ENCODE measurements around the gene TPST1.

Gene TPST1

DNA sequence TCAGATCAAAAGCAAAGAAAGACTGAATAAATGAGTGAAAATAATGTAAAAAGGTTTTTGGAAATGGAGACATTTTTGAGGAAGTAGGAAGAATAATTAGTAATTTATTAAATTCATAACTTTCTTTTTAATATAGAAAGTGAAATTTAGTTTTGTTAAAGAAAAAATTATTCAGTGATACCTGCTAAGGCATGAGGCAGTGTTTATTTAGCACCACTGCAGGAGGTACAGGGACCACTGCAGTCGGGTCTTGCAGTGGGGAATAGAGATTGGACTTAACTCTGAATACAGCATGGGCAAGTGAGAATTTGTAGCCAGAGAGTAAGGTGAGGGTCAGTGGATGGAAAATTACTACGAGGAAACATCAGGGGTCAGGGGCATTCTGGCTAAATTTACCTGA lies 39.9 kb downstream of the TPST1 start:
- no peak for DNase-seq

DNA sequence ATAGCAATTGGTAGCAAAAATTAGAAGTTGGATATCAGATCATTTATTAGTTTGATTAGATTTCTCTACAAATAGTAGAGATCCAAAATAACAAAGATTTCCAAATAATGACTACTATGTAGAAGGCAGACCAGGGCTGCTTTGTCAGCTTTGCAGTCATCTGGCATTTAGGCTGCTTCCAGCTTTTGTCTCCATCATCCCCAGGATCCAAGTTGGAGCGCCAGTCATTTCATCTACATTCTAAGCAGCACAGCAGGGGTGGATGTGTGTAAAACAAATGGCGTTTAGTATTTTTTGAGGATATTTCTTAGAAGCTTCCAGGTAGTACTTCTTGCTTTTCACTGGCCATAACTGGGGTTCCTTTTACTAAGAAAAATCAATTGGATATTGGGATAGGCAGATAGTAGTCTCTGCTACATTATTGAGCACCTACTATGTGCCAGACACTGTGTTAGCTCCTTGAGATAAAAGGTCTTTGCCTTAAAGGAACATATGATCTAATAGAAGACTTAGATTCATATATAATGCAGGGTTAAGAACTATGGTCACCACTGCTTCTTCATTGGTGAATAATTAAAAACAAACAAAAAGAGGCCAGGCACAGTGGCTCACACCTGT lies 41.5 kb downstream of the TPST1 start:
- DNase-seq: no peak

DNA sequence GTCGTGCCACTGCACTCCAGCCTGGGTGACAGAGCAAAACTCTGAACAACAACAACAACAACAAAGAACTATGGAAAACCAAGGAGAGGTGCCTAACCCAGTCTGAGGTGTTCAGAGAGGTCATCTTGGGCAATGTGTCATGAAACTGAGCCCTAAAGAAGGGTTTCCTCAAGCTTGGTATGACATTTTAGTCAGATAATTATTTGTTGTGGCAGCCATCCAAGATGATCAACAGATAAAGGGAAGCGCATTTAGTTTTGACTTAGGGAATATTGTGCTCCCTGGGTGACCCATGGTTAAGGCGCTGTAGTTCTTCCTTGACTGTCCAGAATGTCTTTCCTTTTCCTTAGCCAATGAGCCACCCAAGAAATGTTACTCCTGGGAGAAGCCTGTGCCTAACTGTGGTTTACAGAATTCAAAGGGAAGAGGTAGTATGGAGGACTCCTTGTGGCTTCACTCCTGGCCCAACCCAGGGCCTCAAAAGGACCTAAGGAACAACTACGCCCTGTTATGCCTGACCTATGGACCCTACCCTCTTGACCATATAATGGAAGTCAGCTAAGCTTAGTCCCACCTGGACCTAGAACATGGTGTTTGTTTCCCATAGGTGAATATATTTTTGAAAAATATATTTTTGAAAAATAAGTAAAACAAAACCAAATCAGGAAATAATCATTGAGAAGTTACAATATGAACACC lies 42.4 kb downstream of the TPST1 start:
- DNase-seq: no peak

DNA sequence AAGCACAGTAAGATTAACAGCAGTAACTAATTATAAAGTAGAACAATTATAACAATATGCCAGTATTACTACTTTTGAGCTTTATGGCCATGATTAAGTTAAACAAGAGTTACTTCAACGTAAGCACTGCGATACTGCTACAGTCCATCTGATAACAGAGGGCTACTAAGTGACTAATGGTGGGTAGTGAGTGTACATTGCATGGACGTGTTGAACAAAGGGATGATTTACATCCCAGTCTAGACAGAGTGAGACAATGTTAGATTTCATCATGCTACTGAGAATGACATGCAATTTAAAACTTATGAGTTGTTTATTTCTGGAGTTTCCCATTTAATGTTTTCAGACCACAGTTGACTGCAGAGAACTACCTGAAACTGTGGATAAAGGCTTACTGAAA lies 45.6 kb downstream of the TPST1 start:
- DNase-seq: no peak

DNA sequence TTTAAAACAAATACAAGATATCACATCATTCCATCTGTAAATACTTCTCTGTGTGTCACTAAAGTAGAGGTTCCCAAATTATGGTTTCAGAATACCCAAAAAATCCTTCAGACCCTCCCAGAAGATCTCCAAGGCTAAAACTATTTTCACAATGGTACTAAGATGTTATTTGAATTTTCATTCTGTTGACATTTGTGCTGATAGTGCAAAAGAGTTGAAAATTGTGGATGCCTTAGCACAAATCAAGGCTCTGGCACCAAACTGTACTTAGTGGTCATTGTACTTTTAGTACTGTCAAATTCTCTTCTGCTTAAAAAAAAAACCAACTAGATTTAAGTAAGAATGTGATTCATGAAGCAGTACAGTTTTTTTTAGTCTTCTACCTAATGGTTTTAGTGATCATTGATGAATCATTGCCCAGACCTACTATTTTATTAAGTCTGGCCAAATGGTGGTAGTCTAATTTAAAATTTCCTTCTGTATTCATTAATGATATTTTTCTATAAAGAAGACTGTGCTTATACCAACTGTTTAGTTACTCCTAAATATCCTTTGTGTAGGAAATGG lies 50.5 kb downstream of the TPST1 start:
- DNase-seq: no peak

DNA sequence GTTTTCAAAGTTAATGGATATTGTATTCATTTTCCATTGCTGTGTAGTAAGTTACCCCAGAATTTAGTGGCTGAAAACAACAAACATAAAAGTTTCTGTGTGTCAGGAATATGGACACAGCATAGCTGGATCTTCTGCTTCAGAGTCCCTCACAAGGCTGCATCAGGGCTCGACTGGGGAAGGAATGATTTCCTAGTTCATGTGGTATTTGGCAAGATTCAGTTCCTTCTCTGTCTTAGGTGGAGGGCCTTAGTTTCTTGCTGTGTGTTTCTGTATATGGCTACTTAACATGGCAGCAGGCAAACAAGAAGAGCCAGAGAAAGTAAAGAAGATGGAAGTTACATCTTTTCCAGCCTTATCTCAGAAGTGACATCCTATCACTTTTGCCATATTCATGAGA lies 51.1 kb downstream of the TPST1 start:
- no peak for DNase-seq

DNA sequence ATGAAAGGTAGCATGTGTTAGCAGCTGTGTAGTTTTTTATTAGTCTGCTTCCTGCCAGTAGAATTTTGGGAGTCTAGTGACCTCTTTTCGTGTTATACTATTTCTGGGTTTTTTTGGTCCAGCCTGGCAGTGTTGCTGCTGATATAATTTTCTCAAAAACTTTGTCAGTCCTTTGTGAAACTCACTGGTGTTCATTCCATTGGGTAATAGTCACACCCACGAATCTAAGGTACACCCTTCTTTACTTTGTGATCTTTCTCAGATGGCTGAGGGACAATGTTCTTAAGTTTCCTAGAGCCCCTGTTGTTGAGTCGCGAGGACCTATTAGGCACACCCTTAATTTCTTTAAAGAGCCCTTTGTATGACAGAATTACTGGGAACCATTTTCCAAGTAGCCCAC lies 52.3 kb downstream of the TPST1 start:
- no peak for DNase-seq

DNA sequence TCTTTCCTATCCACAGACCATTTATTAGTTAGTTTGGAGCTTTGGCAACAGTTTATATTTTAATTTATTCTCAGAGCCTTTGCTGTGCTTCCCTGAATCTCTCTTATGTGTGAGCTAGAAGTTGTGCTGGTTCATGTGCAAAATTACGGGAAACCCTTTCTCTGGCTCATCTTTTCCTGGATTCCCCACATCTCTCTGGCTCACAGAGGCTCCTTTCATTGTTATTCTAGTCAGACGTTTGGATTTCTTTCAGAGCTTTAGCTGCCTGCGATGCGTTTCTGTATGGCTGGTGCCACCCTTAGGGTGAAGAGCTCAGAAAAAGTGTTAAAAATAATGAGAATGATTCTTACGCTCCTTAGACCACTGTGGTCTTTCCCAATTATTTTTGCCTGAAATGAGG lies 53.3 kb downstream of the TPST1 start:
- no peak for DNase-seq

DNA sequence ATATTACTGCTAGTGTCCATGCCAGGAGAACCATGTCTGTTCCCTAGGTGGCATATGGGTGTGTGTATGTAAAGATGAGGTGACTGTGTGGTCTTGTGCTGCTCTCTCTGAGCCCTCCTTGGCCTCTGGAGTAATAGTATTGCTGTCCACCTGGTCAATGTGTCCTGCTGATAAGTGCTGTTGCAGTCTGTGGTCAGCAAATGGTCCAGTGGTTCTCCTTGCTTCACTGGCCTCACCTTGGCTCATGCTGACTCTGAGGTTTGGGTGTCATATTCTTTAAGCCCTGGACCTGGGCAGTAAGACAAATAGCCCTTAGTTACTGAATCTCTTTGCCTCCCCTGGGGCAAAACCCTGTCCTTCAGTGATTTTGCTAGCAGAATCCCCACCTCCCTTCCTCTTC lies 56.8 kb downstream of the TPST1 start:
- no peak for DNase-seq

DNA sequence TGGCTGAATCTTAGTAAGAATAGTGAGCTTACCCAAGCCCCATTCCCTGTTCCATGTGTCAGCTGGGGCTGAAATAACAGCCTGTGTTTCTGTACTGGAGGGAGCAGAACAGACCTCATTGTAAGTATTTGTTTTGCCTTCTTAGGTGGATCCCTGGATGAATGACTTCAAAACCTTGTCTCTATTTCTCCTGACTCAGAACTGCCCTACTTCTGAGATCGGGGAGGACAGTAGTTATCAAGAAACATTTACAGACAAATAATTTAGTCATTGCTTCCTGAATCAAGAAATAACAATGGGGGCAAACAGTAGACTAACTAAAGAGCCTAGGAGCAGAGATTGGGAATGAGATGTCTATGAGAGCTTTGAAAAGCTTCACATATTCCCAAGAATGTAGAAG lies 58.8 kb downstream of the TPST1 start:
- no peak for DNase-seq

DNA sequence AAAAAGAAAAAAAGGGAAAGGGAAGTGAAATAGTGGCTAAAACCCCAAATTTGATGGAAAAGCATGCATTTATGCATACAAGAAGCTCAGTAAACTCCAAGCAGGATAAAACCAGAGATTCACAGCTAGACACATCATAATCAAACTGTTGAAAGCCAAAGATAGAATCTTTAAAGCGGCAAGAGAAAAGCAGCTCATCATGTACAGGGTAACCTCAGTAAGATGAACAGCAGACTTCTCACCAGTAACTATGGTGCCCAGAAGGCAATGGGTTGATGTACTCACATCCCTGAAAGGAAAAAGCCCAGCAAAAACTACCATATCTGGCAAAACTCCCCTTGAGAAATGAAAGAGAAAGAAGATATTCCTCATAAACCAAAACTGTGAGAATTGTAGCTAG lies 60.4 kb downstream of the TPST1 start:
- no peak for DNase-seq

DNA sequence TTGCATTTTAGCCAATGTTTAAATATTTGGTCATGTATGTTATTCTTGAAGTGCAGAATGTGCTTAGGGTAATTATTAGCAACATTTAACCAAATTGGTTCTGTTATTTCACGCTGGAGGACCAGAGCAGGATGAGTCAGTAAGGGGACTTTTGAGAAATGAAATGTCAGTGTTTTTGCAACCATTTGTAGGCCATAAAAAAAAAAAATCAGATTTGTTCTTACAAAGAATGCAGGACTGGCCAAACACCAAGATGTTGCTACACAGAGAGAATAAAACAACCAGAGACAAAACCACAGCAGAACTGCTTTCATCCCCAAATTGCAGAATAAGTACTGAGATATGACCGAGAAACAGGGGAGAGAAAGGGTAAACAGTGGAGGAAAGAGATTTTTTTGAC lies 62.1 kb downstream of the TPST1 start:
- no peak for DNase-seq

DNA sequence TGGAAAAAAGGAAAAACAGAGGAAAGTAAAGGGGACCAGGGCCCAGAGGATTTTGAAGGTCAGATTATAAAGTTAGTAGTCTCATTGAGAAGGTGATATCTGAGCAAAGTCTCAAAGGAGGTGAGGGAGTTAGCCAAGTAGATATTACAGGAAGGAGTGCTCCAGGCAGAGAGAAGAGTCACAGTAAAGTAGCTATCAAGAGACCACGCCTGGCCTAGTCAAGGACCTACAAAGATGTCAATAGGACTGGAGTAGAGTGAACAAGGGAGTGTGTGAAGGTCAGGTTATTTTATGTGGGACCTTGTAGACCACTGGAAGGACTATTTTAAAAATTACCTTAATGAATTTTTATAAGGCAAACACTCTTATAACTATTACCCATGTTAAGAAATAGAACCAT lies 64.8 kb downstream of the TPST1 start:
- DNase-seq: no peak

DNA sequence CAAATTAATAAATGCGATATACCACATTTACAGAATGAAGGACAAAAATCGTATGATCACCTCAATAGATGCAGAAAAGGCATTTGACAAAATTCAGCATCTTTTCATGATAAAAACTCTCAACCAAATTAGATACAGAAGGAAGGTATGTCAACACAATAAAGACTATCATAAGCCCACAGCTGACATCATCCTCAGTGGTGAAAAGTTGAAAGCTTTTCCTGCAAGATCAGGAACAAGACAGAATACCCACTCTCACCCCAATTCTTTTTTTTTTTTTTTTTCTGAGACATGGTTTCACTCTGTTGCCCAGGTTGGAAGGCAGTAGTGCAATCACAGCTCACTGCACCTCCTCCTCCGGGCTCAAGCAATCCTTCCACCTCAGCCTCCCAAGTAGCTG lies 67.2 kb downstream of the TPST1 start:
- DNase-seq: no peak

DNA sequence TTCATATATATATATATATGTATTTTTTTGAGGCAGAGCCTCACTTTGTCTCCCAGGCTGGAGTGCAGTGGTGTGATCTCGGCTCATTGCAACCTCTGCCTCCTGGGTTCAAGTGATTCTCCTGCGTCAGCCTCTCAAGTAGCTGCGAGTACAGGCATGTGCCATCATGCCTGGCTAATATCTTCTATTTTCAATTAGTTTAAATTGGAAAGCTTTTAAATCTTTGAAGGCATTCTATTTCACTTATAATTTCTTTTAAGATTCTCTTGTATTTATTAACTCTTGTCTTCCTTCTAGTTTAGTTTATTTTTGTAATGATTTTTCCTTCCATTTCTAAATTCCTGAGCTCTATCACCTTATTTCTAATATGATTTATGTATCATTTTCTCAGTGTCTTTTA lies 71.2 kb downstream of the TPST1 start:
- DNase-seq: no peak

DNA sequence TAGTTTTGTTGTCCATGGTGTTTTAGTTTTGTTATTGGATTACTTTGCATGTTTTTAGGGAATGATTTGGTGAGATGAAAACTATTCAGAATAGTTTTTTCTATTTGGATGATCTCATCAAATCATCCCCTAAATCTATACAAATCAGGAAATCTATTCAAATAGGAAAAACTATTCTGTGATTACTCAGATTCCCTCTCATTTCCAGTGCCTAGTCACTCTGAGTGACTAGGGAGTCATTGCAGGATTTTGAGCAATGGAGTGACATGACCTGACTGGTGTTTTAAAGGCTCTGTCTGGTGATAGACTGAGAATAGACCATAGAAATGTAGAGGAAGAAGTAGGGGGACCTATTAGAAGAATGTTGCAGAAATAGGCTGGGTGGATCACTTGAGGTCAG lies 72.4 kb downstream of the TPST1 start:
- no peak for DNase-seq

DNA sequence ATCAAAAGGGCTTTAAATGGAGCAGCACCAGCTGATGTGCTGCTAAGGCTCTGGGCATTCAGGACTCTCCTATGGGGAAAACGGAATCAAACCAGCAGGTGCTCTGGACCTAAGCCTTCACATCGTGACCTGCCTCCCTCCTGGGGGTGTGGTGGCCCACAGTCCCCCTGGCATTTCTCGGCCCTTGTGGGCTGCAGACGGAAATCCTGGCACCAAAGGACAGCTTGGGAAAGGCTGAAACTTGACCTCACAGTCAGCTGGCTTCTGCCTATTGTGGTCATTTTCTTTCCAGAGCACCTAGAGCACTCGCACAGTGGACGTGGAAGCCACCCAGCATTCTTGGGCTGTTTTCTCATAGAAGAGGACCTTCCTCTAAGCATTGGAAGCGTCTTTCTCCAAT lies 74.8 kb downstream of the TPST1 start:
- no peak for DNase-seq

DNA sequence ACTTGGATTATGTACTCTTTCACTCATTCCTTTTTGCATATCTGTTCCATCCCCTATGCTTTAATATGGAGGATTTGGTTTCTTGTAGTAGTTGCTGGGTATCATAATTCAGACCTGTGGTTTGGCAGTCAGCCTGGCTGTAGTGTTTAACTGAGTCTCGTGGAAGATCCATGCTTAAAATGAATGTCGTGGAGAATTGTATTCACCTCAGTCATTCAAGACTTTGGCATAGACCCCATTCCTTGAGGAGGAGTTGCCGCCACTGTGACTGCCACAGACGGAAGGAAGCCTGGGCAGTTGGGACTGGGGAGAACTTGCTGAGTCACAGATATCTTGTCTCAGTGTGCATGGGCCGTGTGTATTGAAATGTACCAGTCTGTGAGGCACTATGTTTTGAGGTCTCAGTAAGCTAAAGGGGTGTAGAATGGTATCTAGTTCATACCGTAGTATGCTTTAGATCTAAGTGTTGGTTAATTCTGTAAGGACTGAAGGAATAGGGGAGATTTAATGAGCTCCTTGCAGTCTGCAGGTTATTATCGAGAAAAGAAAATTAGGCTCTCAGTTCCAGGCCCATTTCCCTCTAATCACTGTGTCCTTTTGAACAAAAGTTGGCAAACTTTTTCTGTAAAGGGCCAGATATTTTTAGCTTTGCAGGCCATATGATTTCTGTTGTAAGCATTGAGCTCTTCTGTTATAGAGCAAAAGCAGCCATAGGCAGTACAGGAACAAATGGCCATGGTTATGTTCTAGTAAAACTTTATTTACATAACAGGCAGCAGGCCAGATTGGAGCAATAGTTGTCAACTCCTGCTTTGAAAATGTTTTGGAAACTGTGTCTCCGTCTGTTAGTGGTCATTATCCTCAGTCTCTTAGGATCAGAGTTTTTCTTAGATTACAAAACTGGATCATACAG lies 76.8 kb downstream of the TPST1 start:
- DNase-seq: no peak

DNA sequence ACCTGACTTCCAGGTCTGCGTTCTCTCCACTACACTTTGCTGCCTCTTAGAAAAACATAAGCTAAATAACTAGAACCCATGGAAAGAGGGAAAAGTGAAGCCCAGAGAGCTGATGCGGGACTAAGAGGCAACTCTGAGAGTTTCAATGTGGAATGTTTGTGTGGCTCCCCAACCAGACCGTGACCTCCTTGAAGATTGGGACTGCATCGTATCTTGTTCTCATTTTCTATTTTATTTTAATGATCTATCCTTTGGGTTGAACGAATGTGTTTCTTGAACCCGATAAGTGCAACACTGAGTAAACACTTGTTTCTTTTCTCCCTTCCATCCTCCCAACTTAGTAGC lies 77.4 kb downstream of the TPST1 start:
- no peak for DNase-seq

DNA sequence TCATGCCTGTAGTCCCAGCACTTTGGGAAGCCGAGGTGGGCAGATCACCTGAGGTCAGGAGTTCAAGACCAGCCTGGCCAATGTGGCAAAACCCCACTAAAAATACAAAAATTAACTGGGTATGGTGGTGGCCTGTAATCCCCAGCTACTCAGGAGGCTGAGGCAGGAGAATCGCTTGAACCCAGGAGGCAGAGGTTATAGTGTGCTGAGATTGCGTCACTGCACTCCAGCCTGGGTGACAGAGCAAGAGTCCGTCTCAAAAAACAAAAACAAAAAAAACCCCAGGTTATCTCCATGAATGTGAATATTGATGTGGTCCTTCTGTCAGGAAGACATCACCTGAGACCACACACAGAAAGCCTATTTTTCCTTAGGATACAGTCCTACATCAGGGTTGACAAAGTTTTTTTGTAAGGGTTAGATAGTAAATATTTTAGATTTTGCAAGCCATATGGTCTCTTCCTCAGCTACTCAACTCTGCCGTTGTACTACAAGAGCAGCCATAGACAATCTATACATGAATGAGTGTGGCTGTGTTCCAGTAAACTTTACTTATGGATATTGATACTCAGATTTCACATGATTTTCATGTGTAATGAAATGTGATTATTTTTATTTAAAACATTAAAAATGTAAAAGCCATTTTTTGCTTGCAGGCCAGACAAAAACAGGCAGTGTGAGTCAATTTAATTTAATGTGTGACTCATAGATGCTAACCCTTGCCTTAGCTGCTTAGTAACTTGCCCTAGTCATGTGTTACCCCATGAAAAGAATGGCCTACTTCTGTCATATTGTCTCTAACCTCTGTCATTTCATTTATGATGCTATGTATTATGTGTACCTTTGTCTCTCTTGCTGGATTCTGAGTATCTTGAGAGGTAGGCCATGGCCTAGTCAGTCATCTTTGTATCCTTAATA lies 78.1 kb downstream of the TPST1 start:
- DNase-seq: no peak

DNA sequence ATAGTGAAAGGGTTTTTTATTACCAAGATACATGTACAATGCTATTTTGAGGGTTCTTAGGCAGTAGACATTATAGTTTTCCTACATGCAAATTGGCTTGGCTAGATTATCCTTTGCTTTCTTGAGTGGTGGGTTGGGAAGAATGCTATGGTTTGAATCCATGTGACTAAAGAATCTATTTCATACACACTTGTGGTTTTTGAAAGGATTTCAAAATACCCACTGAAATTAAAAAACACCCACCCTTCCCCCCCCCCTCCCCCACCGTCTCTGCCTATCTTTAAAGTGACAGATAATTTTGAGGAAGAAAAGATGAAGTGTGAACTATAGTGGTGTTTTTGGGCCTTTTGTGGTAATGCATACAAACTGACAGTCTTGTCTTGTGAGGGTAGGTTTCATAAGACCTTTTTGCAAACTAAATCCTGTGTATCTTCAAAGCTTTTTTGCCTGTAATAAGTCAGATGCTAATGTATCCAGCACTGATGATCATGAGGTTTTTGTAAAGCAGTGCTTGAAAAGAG lies 90.9 kb downstream of the TPST1 start:
- DNase-seq: no peak

DNA sequence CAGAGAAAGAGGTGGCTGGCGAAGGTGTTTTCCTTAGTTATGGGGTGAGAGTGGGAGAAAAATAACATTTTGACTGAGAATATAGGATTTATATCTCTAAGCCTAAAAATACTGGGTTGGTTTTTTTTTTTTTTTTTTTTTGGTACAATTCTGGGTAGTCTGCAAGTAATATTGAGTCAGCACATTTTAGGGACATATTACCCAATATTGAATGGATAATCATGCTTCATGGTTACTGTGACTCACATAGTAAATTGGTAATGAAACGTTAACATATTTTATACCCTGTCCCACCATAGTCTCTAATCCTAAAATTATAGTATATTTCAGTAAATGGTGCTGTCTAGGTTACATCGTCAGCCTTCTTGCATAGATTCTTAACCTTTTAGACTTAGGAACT lies 91.4 kb downstream of the TPST1 start:
- DNase-seq: no peak

DNA sequence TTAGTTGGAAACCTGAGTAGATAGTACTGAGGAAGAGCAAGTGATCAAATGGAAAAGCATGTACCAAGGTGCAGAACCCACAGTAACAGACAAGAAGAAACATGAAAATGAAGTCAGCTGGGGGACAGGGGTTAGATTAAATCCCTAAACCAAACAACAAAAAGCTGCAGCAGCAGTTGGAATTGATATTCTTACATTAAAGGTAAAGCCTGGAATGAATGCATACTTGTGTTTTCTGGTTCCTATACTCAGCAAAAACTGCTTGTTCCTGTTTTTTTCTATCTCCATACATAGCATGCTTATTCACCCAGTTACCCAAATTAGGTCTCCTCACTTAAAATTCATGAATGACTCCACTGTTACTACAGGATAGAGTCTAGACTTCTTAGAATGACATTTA lies 92.4 kb downstream of the TPST1 start:
- no peak for DNase-seq
